Astrocyte (in vitro differentiated cells and primary cell): ENCODE data around the gene AGBL4.

Source experiments
- EZH2 ChIP-seq: IDR thresholded peaks from 2 replicates; pipeline ENCODE4 v1.6.1; 2012; ENCODE audit warnings: mild to moderate bottlenecking, low read length, inconsistent platforms; ENCODE audit not compliant: insufficient read depth
- TF ChIP-seq, protein P1 (sequence below): IDR thresholded peaks from 2 replicates; pipeline ENCODE4 v1.5.1; 2011; ENCODE audit warnings: low read depth, mild to moderate bottlenecking, inconsistent platforms, low read length, moderate library complexity; ENCODE audit not compliant: insufficient read depth

DNA sequence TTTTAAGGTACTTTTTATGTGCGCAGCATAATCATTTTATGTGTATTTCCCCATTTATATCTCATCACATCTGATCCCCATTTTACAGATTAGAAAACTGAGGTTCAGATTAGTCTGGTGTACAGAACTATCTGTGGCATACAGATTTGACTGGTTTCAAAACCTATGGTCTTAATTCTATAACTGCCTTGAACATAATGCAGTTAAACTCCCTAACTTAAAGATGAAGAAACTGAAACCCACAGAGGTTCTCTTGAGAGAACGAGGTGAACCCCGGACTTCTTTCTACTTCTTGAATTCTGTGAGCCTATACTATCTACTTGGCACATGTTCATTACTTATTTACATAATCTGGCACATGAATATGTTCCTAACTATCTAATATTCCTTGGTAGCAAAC lies 479.1 kb downstream of the AGBL4 start:
- TF ChIP-seq, protein P1, sequence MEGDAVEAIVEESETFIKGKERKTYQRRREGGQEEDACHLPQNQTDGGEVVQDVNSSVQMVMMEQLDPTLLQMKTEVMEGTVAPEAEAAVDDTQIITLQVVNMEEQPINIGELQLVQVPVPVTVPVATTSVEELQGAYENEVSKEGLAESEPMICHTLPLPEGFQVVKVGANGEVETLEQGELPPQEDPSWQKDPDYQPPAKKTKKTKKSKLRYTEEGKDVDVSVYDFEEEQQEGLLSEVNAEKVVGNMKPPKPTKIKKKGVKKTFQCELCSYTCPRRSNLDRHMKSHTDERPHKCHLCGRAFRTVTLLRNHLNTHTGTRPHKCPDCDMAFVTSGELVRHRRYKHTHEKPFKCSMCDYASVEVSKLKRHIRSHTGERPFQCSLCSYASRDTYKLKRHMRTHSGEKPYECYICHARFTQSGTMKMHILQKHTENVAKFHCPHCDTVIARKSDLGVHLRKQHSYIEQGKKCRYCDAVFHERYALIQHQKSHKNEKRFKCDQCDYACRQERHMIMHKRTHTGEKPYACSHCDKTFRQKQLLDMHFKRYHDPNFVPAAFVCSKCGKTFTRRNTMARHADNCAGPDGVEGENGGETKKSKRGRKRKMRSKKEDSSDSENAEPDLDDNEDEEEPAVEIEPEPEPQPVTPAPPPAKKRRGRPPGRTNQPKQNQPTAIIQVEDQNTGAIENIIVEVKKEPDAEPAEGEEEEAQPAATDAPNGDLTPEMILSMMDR: no peak
- TF ChIP-seq EZH2: no peak
